Pancreas (tissue), 10 donors: Measurements from ENCODE around the gene RAPGEF5. TPM values are rescaled to one million over a fixed set of nuclear protein-coding genes. Genes with fewer than 3 reads are reported as not detected.

Experiments
- ATAC-seq, 4 donors: fragments of 200-7000 bp; cut with Tn5 transposase; one replicate each; pipeline versions ENCODE4 v1.8.0 to v1.9.1; 2020; ENCODE audit warnings: mild to moderate bottlenecking in 4 of 4, moderate library complexity in 4 of 4
- DNase-seq, 6 donors: peaks; one replicate each; pipeline ENCODE4 v3.0.0-alpha.2; 2020
- FAIRE-seq: peaks from 2 replicates; lab custom pipeline; 2012; peaks lifted over from hg19 to GRCh38; lab: Jason Lieb, UNC
- H3K27ac ChIP-seq, 4 donors: fragments of 200-600 bp; sonication (generic); 1 replicate in 3 of 4; 2 replicates in 1 of 4; pipeline versions ENCODE4 v1.5.0 to v1.8.0; 2020
- H3K27me3 ChIP-seq, 4 donors: fragments of 200-600 bp; one replicate each; pipeline ENCODE4 v1.8.0; 2021
- H3K36me3 ChIP-seq, 3 donors: fragments of 200-600 bp; sonication (generic) in 1 of 3; one replicate each; pipeline versions ENCODE4 v1.5.0 to v1.8.0; 2020 to 2021
- H3K4me1 ChIP-seq, 3 donors: fragments of 200-600 bp; one replicate each; pipeline ENCODE4 v1.8.0; 2021
- H3K4me3 ChIP-seq, 4 donors: fragments of 200-600 bp; sonication (generic) in 2 of 4; one replicate each; pipeline versions ENCODE4 v1.5.0 to v1.8.0; 2020 to 2021
- H3K9me3 ChIP-seq, 4 donors: fragments of 200-600 bp; one replicate each; pipeline ENCODE4 v1.8.0; 2021
- WGBS, 2 donors: extraction: QIAGEN DNeasy Blood & Tissue Kit; methylation state at CpG; one replicate each; pipeline ENCODE4 v1.1.7; 2013; 5-methylcytosine and 5-hydroxymethylcytosine counted together
- intact Hi-C, 3 donors: fragments of 100-400 bp; cut with DNase I; formaldehyde crosslinking; loops; one replicate each; pipeline versions ENCODE4 v1.11.1 to v1.14.2; 2022
- polyA plus RNA-seq, 2 donors: library from polyadenylated mRNA; stranded (reverse); fragments of 200-250 nt; gene quantifications; one replicate each; pipeline ENCODE4 v1.2.3, GENCODE V29; 2013
- total RNA-seq, 6 donors: library from RNA; stranded (reverse); fragmentation: NEBNext Ultra II Directional in 4 of 6; extraction: Animal tissue kit (Norgen Biotek cat#: 25700) in 4 of 6; gene quantifications; one replicate each; pipeline versions ENCODE4 v1.2.1 to v1.2.4, GENCODE V29; 2021 to 2023
- TF ChIP-seq, protein P1 (sequence below), 4 donors: fragments of 200-600 bp; sonication (generic) in 3 of 4; IDR thresholded peaks; one replicate each; pipeline versions ENCODE4 v1.5.0 to v1.8.0; 2021; ENCODE audit warnings: antibody characterized with exemption in 4 of 4
- donor health status: healthy with polysubstance abuse.
- donor health status: DM: no; HTN: no; CAD: no; lungs with moderate emphysema.
- donor health status: DM: no; HTN: no; CAD: no.
- donor health status: control.
- donor health status: control.
- donor health status: Bipolar disorder and iron deficiency.
- donor health status: DM: yes; HTN: yes; CAD: no.
- donor health status: DM: no; HTN: no; CAD: no.
- donor health status: DM: no; HTN: no; CAD: no.
- donor health status: DM: yes; HTN: yes; CAD: no.

Gene RAPGEF5
- total and polyA plus RNA-seq, 8 donors: 7.5 to 38.9 (median 29.1) TPM

DNA sequence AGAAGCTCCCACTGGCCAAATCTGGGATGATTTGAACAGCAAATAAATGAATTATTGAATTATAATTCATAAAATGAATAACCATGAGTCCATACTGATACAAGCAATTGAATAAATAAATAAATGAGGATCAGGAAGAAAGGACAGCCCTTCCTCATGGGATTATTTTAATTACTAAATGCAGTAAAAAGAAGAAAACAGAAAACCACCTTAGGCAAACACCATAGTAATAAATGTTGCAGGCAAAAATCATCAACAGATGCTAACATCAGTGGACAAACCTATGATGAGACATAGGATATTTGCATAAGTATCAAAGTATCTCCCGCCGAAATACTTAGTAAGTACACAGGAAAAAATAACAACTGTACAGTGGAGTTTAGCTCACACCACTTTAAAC, 33.2 kb downstream of the RAPGEF5 start:
- Histone ChIP-seq H3K36me3 (no peaks in the 10 kb centered on the region), H3K27ac (no peak overlapping the region), H3K9me3 (no peaks in the 10 kb centered on the region), H3K4me3 (no peak overlapping the region), H3K4me1 (peaks cover 0 to 6% (median 0%) of the 10 kb centered on the region in 3 donors), H3K27me3 (no peaks in the 10 kb centered on the region)
- whole genome bisulfite sequencing, 2 donors: 53 to 68% methylated on average over 2 of the region's 2 CpGs
- no peak for FAIRE-seq
- intact Hi-C loops: no loop called here
- no peak for ATAC-seq
- no peak for DNase-seq
- TF ChIP-seq, protein P1, sequence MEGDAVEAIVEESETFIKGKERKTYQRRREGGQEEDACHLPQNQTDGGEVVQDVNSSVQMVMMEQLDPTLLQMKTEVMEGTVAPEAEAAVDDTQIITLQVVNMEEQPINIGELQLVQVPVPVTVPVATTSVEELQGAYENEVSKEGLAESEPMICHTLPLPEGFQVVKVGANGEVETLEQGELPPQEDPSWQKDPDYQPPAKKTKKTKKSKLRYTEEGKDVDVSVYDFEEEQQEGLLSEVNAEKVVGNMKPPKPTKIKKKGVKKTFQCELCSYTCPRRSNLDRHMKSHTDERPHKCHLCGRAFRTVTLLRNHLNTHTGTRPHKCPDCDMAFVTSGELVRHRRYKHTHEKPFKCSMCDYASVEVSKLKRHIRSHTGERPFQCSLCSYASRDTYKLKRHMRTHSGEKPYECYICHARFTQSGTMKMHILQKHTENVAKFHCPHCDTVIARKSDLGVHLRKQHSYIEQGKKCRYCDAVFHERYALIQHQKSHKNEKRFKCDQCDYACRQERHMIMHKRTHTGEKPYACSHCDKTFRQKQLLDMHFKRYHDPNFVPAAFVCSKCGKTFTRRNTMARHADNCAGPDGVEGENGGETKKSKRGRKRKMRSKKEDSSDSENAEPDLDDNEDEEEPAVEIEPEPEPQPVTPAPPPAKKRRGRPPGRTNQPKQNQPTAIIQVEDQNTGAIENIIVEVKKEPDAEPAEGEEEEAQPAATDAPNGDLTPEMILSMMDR (IDR thresholded peaks at IDR 0.05): no peak

DNA sequence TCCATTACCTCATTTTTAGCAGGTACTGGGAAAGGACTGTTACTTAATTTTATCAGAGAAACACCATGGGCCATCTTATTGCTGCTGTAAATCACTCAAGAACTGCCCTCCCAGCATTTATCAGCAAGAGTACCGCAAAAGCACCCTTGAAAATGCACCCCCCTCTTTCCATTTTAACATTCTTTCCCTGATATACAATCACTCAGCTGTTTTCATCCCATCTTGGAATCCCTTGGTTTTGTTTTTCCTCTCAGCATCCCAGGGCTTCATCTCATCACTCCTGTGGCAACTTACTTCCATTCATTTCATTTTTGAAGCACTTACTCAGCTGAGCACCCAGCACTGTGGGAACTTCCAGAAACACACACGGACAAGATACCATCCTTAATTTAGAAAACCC, 36.5 kb downstream of the RAPGEF5 start:
- no peaks in the 10 kb centered on the region for H3K36me3 ChIP-seq
- intact Hi-C loops: no loop called here
- H3K4me1 ChIP-seq: peaks cover 0 to 3% (median 0%) of the 10 kb centered on the region in 3 donors
- TF ChIP-seq, protein P1 (IDR thresholded peaks at IDR 0.05): no peak
- ATAC-seq (no peak), DNase-seq (no peak), FAIRE-seq (no peak)
- H3K27me3 ChIP-seq: no peaks in the 10 kb centered on the region
- H3K4me3 ChIP-seq: no peak overlapping the region
- H3K9me3 ChIP-seq: no peaks in the 10 kb centered on the region
- 69 to 76% methylated on average over 2 of the region's 2 CpGs for WGBS, 2 donors
- H3K27ac ChIP-seq: no peak overlapping the region

DNA sequence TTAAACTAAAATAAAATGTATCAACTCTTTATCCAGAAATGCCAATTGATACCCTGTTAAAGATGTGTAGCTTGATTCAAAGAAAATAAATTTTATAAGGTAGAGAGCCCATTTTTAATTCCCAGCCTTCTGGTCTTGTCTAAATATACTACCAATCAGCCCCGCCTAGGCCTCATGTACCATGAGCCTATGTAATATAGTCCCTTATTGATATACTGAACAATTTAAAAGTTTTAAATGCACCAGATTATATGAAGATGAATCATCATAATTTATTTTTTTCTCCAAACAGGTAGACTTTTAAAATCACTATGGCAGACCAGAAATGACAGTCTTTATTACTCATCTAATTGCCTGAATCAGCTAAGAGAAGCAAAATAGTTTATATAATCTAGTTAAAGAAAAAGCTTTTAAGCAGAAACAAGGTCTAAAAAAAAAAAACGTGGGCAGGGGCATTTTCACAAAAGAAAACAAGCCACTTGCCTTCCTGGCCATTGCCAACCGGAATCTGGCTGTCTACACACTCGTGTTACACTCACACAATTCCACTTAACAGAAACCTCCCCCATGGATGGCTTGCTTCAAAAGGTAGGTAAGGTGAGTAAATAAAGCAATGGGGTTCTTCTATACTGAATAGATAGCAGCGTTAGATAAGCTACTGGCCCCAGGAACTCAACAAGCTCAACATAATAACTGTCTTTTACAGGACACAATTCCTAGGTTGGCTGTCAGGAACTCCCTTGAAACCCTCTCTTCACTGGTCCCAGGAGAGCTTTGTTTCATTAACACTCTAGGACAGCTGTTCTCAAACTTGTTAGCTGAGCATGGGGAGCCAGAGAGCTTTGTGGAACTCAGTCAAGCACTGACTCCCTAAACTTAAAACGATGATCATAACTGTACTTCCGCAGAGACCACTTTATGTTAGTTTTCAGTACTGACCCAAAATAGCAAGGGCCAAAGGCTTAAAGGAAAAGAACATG, 37.2 kb downstream of the RAPGEF5 start:
- 62 to 70% methylated on average over 7 of the region's 7 CpGs for WGBS, 2 donors
- TF ChIP-seq, protein P1 (IDR thresholded peaks at IDR 0.05): no peak
- Histone ChIP-seq H3K36me3 (peaks cover 0 to under 1% (median 0%) of the 10 kb centered on the region in 3 donors), H3K4me3 (no peak overlapping the region), H3K27me3 (no peaks in the 10 kb centered on the region), H3K27ac (no peak overlapping the region), H3K9me3 (no peaks in the 10 kb centered on the region), H3K4me1 (peaks cover 0 to 3% (median 0%) of the 10 kb centered on the region in 3 donors)
- no peak for DNase-seq
- intact Hi-C loops: no loop called here
- no peak for FAIRE-seq
- ATAC-seq: peak in 1 of 4 donors; percentile 53

DNA sequence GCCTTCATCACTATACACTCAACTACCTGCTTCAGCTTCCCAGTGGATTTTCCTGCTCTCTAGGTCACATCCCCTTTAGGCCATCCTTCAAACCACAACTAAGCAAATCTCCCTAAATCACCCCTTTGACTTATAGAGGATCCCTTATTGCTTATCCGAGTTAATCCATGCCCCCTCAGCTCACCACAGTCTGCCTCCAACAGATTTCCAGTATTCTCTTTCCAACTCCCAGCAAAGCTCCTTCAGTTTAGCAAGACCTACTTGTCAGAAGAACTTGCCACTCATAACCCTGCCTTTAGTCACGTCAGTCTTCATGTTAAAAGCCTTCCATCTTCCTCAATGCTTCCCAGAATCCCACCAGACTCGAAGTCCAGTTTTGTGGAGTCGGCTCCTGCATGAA, 38.6 kb downstream of the RAPGEF5 start:
- no peaks in the 10 kb centered on the region for H3K27me3 ChIP-seq
- ATAC-seq (no peak), FAIRE-seq (no peak), DNase-seq (no peak)
- WGBS, 2 donors: 89 to 92% methylated on average over 4 of the region's 4 CpGs
- H3K9me3 ChIP-seq: no peaks in the 10 kb centered on the region
- TF ChIP-seq, protein P1 (IDR thresholded peaks at IDR 0.05): no peak
- peaks cover 0 to 9% (median 4%) of the 10 kb centered on the region in 3 donors for H3K36me3 ChIP-seq
- H3K4me1 ChIP-seq: peaks cover 0 to 3% (median 0%) of the 10 kb centered on the region in 3 donors
- intact Hi-C loops: no loop called here
- no peak overlapping the region for H3K4me3 ChIP-seq
- H3K27ac ChIP-seq: no peak overlapping the region

DNA sequence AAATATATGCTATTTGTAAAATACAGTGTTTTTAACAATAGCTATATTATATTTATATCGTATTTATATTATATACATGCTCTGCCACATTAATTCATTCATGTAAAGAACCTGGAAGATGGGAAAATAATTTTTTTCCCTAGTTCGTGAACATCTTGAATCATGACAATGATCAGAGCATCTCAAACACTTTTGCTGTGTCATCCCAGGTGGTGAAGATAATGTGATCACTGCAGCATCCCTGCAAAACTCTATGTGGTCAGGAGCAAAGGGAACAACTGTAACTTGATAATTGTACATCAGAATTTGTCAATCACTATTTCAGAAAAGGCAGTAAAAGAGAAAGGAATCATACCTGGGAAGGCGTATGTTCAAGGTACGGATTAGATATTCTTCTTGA, 39.3 kb downstream of the RAPGEF5 start:
- Histone ChIP-seq H3K36me3 (peaks cover 0 to 9% (median 6%) of the 10 kb centered on the region in 3 donors), H3K4me3 (no peak overlapping the region), H3K4me1 (peaks cover 0 to 3% (median 0%) of the 10 kb centered on the region in 3 donors), H3K9me3 (no peaks in the 10 kb centered on the region), H3K27me3 (no peaks in the 10 kb centered on the region), H3K27ac (no peak overlapping the region)
- no peak for ATAC-seq
- intact Hi-C loops: no loop called here
- no peak for DNase-seq
- TF ChIP-seq, protein P1 (IDR thresholded peaks at IDR 0.05): no peak
- 95 to 96% methylated on average over 4 of the region's 4 CpGs for WGBS, 2 donors
- FAIRE-seq: no peak
